Fibroblast of lung (primary cell): ENCODE results near the gene H1-8.

Source experiments
- EZH2 ChIP-seq: IDR thresholded peaks from 2 replicates; pipeline ENCODE4 v1.5.1; 2012; ENCODE audit warnings: low read length, control low read depth, mild to moderate bottlenecking; ENCODE audit errors: missing control alignments
- TF ChIP-seq, protein P1 (sequence below), 2 donors: IDR thresholded peaks in 1 of 2; conservative IDR thresholded peaks in 1 of 2; 1 replicate in 1 of 2; 2 replicates in 1 of 2; pipeline ENCODE4 v1.5.1; 2011 to 2012; ENCODE audit warnings: low read length in 2 of 2, control low read depth in 1 of 2, inconsistent platforms in 1 of 2, low read depth in 1 of 2, mild to moderate bottlenecking in 1 of 2

DNA sequence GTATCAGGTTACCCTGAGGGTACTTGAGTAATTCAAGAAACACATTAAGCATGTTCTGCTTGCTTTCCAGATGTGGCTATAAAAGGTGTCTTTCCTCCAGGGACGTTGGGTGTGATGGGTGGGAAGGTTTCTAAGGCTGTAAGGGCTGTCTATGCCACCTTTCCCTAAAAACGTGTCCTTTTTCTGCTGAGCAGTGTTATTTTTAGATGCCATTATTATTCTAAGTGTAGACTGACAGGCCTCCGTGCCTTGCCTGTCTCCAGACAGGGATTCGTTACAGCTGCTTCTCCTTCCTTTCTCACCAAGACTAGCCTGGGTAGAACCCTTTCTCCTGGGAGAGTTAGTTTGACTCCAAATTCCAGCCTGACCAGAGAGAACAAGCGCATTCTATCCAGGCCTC, 41.3 kb upstream of the H1-8 start:
- TF ChIP-seq, protein P1, sequence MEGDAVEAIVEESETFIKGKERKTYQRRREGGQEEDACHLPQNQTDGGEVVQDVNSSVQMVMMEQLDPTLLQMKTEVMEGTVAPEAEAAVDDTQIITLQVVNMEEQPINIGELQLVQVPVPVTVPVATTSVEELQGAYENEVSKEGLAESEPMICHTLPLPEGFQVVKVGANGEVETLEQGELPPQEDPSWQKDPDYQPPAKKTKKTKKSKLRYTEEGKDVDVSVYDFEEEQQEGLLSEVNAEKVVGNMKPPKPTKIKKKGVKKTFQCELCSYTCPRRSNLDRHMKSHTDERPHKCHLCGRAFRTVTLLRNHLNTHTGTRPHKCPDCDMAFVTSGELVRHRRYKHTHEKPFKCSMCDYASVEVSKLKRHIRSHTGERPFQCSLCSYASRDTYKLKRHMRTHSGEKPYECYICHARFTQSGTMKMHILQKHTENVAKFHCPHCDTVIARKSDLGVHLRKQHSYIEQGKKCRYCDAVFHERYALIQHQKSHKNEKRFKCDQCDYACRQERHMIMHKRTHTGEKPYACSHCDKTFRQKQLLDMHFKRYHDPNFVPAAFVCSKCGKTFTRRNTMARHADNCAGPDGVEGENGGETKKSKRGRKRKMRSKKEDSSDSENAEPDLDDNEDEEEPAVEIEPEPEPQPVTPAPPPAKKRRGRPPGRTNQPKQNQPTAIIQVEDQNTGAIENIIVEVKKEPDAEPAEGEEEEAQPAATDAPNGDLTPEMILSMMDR (conservative IDR thresholded peaks at IDR 0.05 in 1 of 2, IDR thresholded peaks at IDR 0.05 in 1 of 2; ENCODE audit: low read depth in 1 of 2, low read length in 2 of 2): no peak
- TF ChIP-seq EZH2: no peak
